Astrocyte (in vitro differentiated cells and primary cell): Measurements from ENCODE around the gene SLCO3A1. TPM values are rescaled to one million over a fixed set of nuclear protein-coding genes. Genes with fewer than 3 reads are reported as not detected.

Experiments
- DNase-seq: peaks from one replicate; pipeline ENCODE4 v3.0.0-alpha.2; 2010; ENCODE audit warnings: low read depth
- FAIRE-seq: peaks from 2 replicates; lab custom pipeline; 2011; peaks lifted over from hg19 to GRCh38; lab: Jason Lieb, UNC
- H2AFZ ChIP-seq: 2 replicates; pipeline ENCODE4 v1.6.0; 2012; ENCODE audit warnings: low read depth, low read length, inconsistent platforms
- H3K27ac ChIP-seq: 2 replicates; pipeline ENCODE4 v1.5.1; 2011; ENCODE audit warnings: low read depth, low read length, inconsistent platforms
- H3K27me3 ChIP-seq: 2 replicates; pipeline ENCODE4 v1.6.0; 2011; ENCODE audit warnings: low read length, inconsistent platforms; ENCODE audit not compliant: insufficient read depth
- H3K36me3 ChIP-seq: 2 replicates; pipeline ENCODE4 v1.5.1; 2011; ENCODE audit warnings: low read length, inconsistent platforms; ENCODE audit not compliant: insufficient read depth
- H3K4me1 ChIP-seq: 2 replicates; pipeline ENCODE4 v1.5.1; 2011; ENCODE audit warnings: low read length, inconsistent platforms; ENCODE audit not compliant: insufficient read depth
- H3K4me2 ChIP-seq: 2 replicates; pipeline ENCODE4 v1.6.0; 2012; ENCODE audit warnings: low read length, inconsistent platforms
- H3K4me3 ChIP-seq: 2 replicates; pipeline ENCODE4 v1.5.1; 2011; ENCODE audit warnings: low read depth, mild to moderate bottlenecking, low read length, inconsistent platforms; ENCODE audit not compliant: insufficient read depth
- H3K79me2 ChIP-seq: 2 replicates; pipeline ENCODE4 v1.6.0; 2012; ENCODE audit warnings: mild to moderate bottlenecking, low read length, inconsistent platforms; ENCODE audit not compliant: insufficient read depth
- H3K9ac ChIP-seq: 2 replicates; pipeline ENCODE4 v1.6.0; 2012; ENCODE audit warnings: mild to moderate bottlenecking, low read length, inconsistent platforms
- H3K9me3 ChIP-seq: 2 replicates; pipeline ENCODE4 v1.5.1; 2012; ENCODE audit warnings: low read depth, mild to moderate bottlenecking, low read length, inconsistent platforms; ENCODE audit not compliant: insufficient read depth
- H4K20me1 ChIP-seq: 2 replicates; pipeline ENCODE4 v1.6.0; 2012; ENCODE audit warnings: low read length, inconsistent platforms; ENCODE audit not compliant: insufficient read depth
- H3K27ac Mint-ChIP-seq: one replicate; pipeline ENCODE4 v1.8.0; 2021; ENCODE audit warnings: mild to moderate bottlenecking, mixed read lengths; ENCODE audit not compliant: unreplicated experiment
- H3K27me3 Mint-ChIP-seq: one replicate; pipeline ENCODE4 v1.8.0; 2021; ENCODE audit warnings: low read depth, mixed read lengths; ENCODE audit not compliant: unreplicated experiment
- H3K36me3 Mint-ChIP-seq: one replicate; pipeline ENCODE4 v1.8.0; 2021; ENCODE audit warnings: low read depth, mixed read lengths; ENCODE audit not compliant: unreplicated experiment
- H3K4me1 Mint-ChIP-seq: one replicate; pipeline ENCODE4 v1.8.0; 2021; ENCODE audit warnings: low read depth, mixed read lengths; ENCODE audit not compliant: unreplicated experiment
- H3K4me3 Mint-ChIP-seq: one replicate; pipeline ENCODE4 v1.8.0; 2021; ENCODE audit warnings: mild to moderate bottlenecking, moderate library complexity, mixed read lengths; ENCODE audit not compliant: unreplicated experiment
- H3K9me3 Mint-ChIP-seq: one replicate; pipeline ENCODE4 v1.8.0; 2021; ENCODE audit warnings: mild to moderate bottlenecking, mixed read lengths; ENCODE audit not compliant: unreplicated experiment
- EZH2 ChIP-seq: IDR thresholded peaks from 2 replicates; pipeline ENCODE4 v1.6.1; 2012; ENCODE audit warnings: mild to moderate bottlenecking, low read length, inconsistent platforms; ENCODE audit not compliant: insufficient read depth
- total RNA-seq: library from RNA; stranded (reverse); gene quantifications from 2 replicates; pipeline ENCODE4 v1.2.1, GENCODE V29; 2021
- TF ChIP-seq, protein P1 (sequence below): IDR thresholded peaks from 2 replicates; pipeline ENCODE4 v1.5.1; 2011; ENCODE audit warnings: low read depth, mild to moderate bottlenecking, inconsistent platforms, low read length, moderate library complexity; ENCODE audit not compliant: insufficient read depth

The SLCO3A1 gene
- total RNA-seq, 1 donor from 2014 or later = 9.4 TPM

DNA sequence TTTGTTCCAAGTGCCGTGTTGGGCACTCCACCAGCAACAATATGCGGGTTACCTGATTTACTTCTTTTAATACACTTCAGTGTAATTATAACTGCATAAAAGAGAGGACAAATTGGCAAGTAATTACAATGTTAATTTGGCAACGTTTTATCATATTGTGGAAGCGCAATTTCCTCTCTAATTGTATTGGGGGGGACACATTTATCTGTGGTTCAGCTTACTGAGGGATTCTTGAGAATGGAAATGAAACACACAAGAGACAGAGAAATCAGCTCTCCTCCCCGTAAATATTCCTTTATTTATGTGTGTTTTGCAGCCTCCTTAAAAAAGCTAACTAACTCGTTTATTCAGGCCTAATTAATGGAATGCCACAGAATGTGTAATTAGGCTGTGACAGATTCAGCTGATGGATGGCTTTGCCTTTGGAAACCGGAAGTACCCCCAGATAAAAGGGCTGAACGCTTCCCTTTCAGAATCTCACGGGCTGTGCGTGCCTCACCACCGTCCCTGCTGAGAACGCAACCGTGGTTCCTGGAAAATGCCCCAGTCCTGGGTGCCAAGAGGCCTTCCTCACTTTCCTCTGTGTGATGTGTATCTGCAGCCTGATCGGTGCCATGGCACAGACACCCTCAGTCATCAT is 293.1 kb downstream of the SLCO3A1 start:
- Mint-ChIP-seq H3K27me3 (peaks cover 2% of the 10 kb centered on the region), H3K27ac (no peak overlapping the region), H3K36me3 (peaks cover 1% of the 10 kb centered on the region), H3K9me3 (no peaks in the 10 kb centered on the region), H3K4me3 (no peak overlapping the region), H3K4me1 (peaks cover 15% of the 10 kb centered on the region)
- DNase-seq (no peak), FAIRE-seq (no peak)
- no peaks in the 10 kb centered on the region for H4K20me1 ChIP-seq
- TF ChIP-seq, protein P1, sequence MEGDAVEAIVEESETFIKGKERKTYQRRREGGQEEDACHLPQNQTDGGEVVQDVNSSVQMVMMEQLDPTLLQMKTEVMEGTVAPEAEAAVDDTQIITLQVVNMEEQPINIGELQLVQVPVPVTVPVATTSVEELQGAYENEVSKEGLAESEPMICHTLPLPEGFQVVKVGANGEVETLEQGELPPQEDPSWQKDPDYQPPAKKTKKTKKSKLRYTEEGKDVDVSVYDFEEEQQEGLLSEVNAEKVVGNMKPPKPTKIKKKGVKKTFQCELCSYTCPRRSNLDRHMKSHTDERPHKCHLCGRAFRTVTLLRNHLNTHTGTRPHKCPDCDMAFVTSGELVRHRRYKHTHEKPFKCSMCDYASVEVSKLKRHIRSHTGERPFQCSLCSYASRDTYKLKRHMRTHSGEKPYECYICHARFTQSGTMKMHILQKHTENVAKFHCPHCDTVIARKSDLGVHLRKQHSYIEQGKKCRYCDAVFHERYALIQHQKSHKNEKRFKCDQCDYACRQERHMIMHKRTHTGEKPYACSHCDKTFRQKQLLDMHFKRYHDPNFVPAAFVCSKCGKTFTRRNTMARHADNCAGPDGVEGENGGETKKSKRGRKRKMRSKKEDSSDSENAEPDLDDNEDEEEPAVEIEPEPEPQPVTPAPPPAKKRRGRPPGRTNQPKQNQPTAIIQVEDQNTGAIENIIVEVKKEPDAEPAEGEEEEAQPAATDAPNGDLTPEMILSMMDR = no peak
- TF ChIP-seq EZH2 = no peak
- H3K27me3 ChIP-seq = no peaks in the 10 kb centered on the region
- no peaks in the 10 kb centered on the region for H3K4me1 ChIP-seq
- H3K4me2 ChIP-seq = no peak overlapping the region
- no peak overlapping the region for H3K4me3 ChIP-seq
- no peak overlapping the region for H3K9ac ChIP-seq
- H3K9me3 ChIP-seq = no peaks in the 10 kb centered on the region
- H2AFZ ChIP-seq = no peak overlapping the region
- no peaks in the 10 kb centered on the region for H3K36me3 ChIP-seq
- H3K27ac ChIP-seq = no peak overlapping the region
- no peaks in the 10 kb centered on the region for H3K79me2 ChIP-seq

GRCh38 chr15:92149029-92149428 is 295.5 kb downstream of the SLCO3A1 start:
- no peaks in the 10 kb centered on the region for H3K4me1 ChIP-seq
- H3K27ac ChIP-seq = no peak overlapping the region
- H3K79me2 ChIP-seq = no peaks in the 10 kb centered on the region
- H3K36me3 ChIP-seq = no peaks in the 10 kb centered on the region
- H3K4me3 ChIP-seq = no peak overlapping the region
- TF ChIP-seq, protein P1 = no peak
- no peak for TF ChIP-seq EZH2
- peaks cover 3% of the 10 kb centered on the region for H3K36me3 Mint-ChIP-seq
- DNase-seq = no peak
- H3K4me2 ChIP-seq = no peak overlapping the region
- H3K4me3 Mint-ChIP-seq = no peak overlapping the region
- no peak overlapping the region for H2AFZ ChIP-seq
- H3K27me3 Mint-ChIP-seq = peaks cover 2% of the 10 kb centered on the region
- no peaks in the 10 kb centered on the region for H4K20me1 ChIP-seq
- peaks cover 8% of the 10 kb centered on the region for H3K4me1 Mint-ChIP-seq
- no peak overlapping the region for H3K27ac Mint-ChIP-seq
- no peak overlapping the region for H3K9ac ChIP-seq
- no peaks in the 10 kb centered on the region for H3K27me3 ChIP-seq
- no peaks in the 10 kb centered on the region for H3K9me3 Mint-ChIP-seq
- no peaks in the 10 kb centered on the region for H3K9me3 ChIP-seq
- no peak for FAIRE-seq

DNA sequence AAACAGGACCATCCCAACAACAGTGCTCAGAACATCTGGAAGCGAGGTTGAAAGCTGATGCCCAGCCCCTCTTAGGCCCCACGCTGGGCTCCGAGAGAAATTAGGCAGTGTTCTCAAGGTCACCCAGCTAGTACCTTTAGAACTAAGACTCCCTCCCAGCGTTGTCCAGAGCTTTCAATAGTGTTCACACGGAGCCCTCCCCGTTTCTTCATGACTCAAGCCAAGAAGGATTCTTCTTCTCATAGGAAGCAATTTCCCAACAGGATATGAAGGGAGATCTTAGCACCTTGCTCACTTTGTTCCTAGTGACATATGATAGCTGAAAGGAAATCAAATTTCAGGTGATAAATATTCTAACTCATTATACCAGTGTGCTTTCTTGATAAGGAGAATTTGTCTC is 296.0 kb downstream of the SLCO3A1 start:
- Mint-ChIP-seq H3K9me3 (no peaks in the 10 kb centered on the region), H3K27ac (no peak overlapping the region), H3K27me3 (peaks cover 2% of the 10 kb centered on the region), H3K4me3 (no peak overlapping the region), H3K4me1 (peaks cover 8% of the 10 kb centered on the region), H3K36me3 (peaks cover 3% of the 10 kb centered on the region)
- Histone ChIP-seq H3K27ac (no peak overlapping the region), H3K79me2 (no peaks in the 10 kb centered on the region), H3K4me2 (no peak overlapping the region), H3K27me3 (no peaks in the 10 kb centered on the region), H3K4me1 (no peaks in the 10 kb centered on the region), H2AFZ (no peak overlapping the region), H3K36me3 (no peaks in the 10 kb centered on the region), H3K4me3 (no peak overlapping the region), H3K9me3 (no peaks in the 10 kb centered on the region), H3K9ac (no peak overlapping the region), H4K20me1 (no peaks in the 10 kb centered on the region)
- FAIRE-seq (peak; percentile 32), DNase-seq (no peak)
- no peak for TF ChIP-seq EZH2
- TF ChIP-seq, protein P1 = no peak
